Glomerular visceral epithelial cell (primary cell): Measurements from ENCODE around the gene COL24A1.
A peak's percentile ranks its signal among the peaks of the same experiment; 100 is the strongest.
"Not testable (repeated sequence)": the region's sequence is repeated elsewhere in the genome, so short reads cannot be mapped to it uniquely, and the experiment has no call there.

Experiments
- DNase-seq: peaks from one replicate; pipeline ENCODE4 v3.0.0-alpha.2; 2016; ENCODE audit errors: extremely low spot score

Gene COL24A1

GRCh38 chr1:86152887-86153286 lies 3.7 kb downstream of the COL24A1 start:
- no peak for DNase-seq

GRCh38 chr1:86151427-86151826 lies 5.1 kb downstream of the COL24A1 start:
- DNase-seq = no peak

GRCh38 chr1:86150553-86151055 lies 6.0 kb downstream of the COL24A1 start:
- no peak for DNase-seq

- DNase-seq = no peak
Measured at GRCh38 chr1:86149591-86149990, 7.0 kb downstream of the COL24A1 start.

GRCh38 chr1:86147755-86148154 lies 8.8 kb downstream of the COL24A1 start:
- DNase-seq = no peak

- no peak for DNase-seq
Measured at GRCh38 chr1:86146566-86146965, 10.0 kb downstream of the COL24A1 start.

- DNase-seq = peak; percentile 3
Measured at GRCh38 chr1:86140281-86140880, 16.2 kb downstream of the COL24A1 start.

GRCh38 chr1:86138746-86139145 lies 17.8 kb downstream of the COL24A1 start:
- DNase-seq = no peak

GRCh38 chr1:86137436-86137835 lies 19.1 kb downstream of the COL24A1 start:
- peak; percentile 84 for DNase-seq

- DNase-seq = no peak
Measured at GRCh38 chr1:86119214-86119764, 37.3 kb downstream of the COL24A1 start.

- DNase-seq = no peak
Measured at GRCh38 chr1:86114816-86115400, 41.7 kb downstream of the COL24A1 start.

GRCh38 chr1:86114236-86114635 lies 42.3 kb downstream of the COL24A1 start:
- DNase-seq = no peak

- DNase-seq = not testable (repeated sequence)
Measured at GRCh38 chr1:86111590-86111989, 45.0 kb downstream of the COL24A1 start.

- no peak for DNase-seq
Measured at GRCh38 chr1:86110451-86111129, 46.0 kb downstream of the COL24A1 start.

GRCh38 chr1:86105533-86105866 lies 51.1 kb downstream of the COL24A1 start:
- DNase-seq = no peak

- DNase-seq = no peak
Measured at GRCh38 chr1:86104606-86105532, 51.7 kb downstream of the COL24A1 start.

GRCh38 chr1:86101616-86102015 lies 55.0 kb downstream of the COL24A1 start:
- no peak for DNase-seq

GRCh38 chr1:86100401-86100800 lies 56.2 kb downstream of the COL24A1 start:
- no peak for DNase-seq

- no peak for DNase-seq
Measured at GRCh38 chr1:86089765-86090164, 66.8 kb downstream of the COL24A1 start.

- DNase-seq = no peak
Measured at GRCh38 chr1:86085741-86086409, 70.7 kb downstream of the COL24A1 start.

GRCh38 chr1:86084998-86085397 lies 71.6 kb downstream of the COL24A1 start:
- no peak for DNase-seq
